AG08395 (cell line): ENCODE results near the gene B4GALT3.
A peak's percentile ranks its signal among the peaks of the same experiment; 100 is the strongest.
"Not testable (repeated sequence)": the region's sequence is repeated elsewhere in the genome, so short reads cannot be mapped to it uniquely, and the experiment has no call there.

Experiments
- DNase-seq: peaks from one replicate; pipeline ENCODE4 v3.0.0; 2012; ENCODE audit warnings: mixed read lengths, low spot score

B4GALT3 gene

GRCh38 chr1:161177112-161177935 is at the start of gene B4GALT3:
Gene B4GALT3, minus strand, starts transcription at chr1:161177507. Its CDS starts 1,447 bp downstream, at chr1:161176060.
- DNase-seq, result peak; percentile 96

- no peak for DNase-seq
Measured at GRCh38 chr1:161226759-161227158, 49.5 kb upstream of the B4GALT3 start.

- no peak for DNase-seq
Measured at GRCh38 chr1:161226320-161226711, 49.0 kb upstream of the B4GALT3 start.

GRCh38 chr1:161225534-161226319 is 48.4 kb upstream of the B4GALT3 start, which contains the start of gene TOMM40L:
Gene TOMM40L, plus strand, starts transcription at chr1:161226060. Its CDS starts 430 bp downstream, at chr1:161226490.
- DNase-seq, result peak; percentile 98

- DNase-seq, result no peak
Measured at GRCh38 chr1:161225178-161225533, 47.8 kb upstream of the B4GALT3 start.

GRCh38 chr1:161224695-161225087 is 47.4 kb upstream of the B4GALT3 start:
- DNase-seq, result not testable (repeated sequence)

GRCh38 chr1:161223805-161224694 is 46.7 kb upstream of the B4GALT3 start:
- no peak for DNase-seq

GRCh38 chr1:161222175-161223019 is 45.1 kb upstream of the B4GALT3 start:
- no peak for DNase-seq

- no peak for DNase-seq
Measured at GRCh38 chr1:161220002-161220401, 42.7 kb upstream of the B4GALT3 start.

GRCh38 chr1:161219078-161219892 is 42.0 kb upstream of the B4GALT3 start:
- no peak for DNase-seq

GRCh38 chr1:161218301-161219077 is 41.2 kb upstream of the B4GALT3 start:
- no peak for DNase-seq

- DNase-seq, result no peak
Measured at GRCh38 chr1:161217831-161218230, 40.5 kb upstream of the B4GALT3 start.

- DNase-seq, result peak; percentile 43
Measured at GRCh38 chr1:161216945-161217712, 39.8 kb upstream of the B4GALT3 start.

GRCh38 chr1:161215076-161215475 is 37.8 kb upstream of the B4GALT3 start, which contains the start of gene FCER1G:
Gene FCER1G, plus strand, starts transcription at chr1:161215295. Its CDS starts 27 bp downstream, at chr1:161215322.
- no peak for DNase-seq

GRCh38 chr1:161214369-161214768 is 37.1 kb upstream of the B4GALT3 start:
- DNase-seq, result no peak

- peak; percentile 81 for DNase-seq
Measured at GRCh38 chr1:161209790-161210409, 32.6 kb upstream of the B4GALT3 start.

GRCh38 chr1:161207173-161207572 is 29.9 kb upstream of the B4GALT3 start:
- no peak for DNase-seq
